Measurements from ENCODE around the gene IGLL1.

DNA sequence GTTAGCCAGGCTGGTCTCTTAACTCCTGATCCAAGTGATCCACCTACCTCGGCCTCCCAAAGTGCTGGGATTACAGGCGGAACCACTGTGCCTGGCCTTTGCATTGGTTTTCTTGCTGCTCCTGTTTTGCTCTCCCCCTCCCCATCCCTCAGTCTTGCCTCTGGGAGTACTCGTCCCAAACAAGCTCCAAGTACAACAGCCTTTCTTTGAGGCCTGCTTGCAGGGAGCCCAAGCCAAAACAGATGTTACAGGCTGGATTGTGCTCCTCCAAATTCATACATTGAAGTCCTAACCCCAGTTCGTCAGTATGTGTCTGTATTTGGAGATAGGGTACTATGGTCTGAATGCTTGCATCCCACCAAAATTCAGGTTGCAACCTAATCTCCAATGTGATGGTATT is 8.6 kb downstream of the IGLL1 start:
- TF ChIP-seq SP1 (IDR thresholded peaks at IDR 0.05) (no peak), YY1 (IDR thresholded peaks at IDR 0.05) (no peak)
- TF ChIP-seq, protein P1, sequence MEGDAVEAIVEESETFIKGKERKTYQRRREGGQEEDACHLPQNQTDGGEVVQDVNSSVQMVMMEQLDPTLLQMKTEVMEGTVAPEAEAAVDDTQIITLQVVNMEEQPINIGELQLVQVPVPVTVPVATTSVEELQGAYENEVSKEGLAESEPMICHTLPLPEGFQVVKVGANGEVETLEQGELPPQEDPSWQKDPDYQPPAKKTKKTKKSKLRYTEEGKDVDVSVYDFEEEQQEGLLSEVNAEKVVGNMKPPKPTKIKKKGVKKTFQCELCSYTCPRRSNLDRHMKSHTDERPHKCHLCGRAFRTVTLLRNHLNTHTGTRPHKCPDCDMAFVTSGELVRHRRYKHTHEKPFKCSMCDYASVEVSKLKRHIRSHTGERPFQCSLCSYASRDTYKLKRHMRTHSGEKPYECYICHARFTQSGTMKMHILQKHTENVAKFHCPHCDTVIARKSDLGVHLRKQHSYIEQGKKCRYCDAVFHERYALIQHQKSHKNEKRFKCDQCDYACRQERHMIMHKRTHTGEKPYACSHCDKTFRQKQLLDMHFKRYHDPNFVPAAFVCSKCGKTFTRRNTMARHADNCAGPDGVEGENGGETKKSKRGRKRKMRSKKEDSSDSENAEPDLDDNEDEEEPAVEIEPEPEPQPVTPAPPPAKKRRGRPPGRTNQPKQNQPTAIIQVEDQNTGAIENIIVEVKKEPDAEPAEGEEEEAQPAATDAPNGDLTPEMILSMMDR (IDR thresholded peaks at IDR 0.05; ENCODE audit: low read depth, low read length, missing input control) = no peak
- TF ChIP-seq, protein P2, sequence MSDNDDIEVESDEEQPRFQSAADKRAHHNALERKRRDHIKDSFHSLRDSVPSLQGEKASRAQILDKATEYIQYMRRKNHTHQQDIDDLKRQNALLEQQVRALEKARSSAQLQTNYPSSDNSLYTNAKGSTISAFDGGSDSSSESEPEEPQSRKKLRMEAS (IDR thresholded peaks at IDR 0.05) = no peak

Data from liver (tissue), 3 donors.